Astrocyte of the spinal cord (primary cell): ENCODE measurements around the gene GPR15LG.
"Not testable (repeated sequence)": the region's sequence is repeated elsewhere in the genome, so short reads cannot be mapped to it uniquely, and the experiment has no call there.

Experiments used
- DNase-seq: peaks from one replicate; pipeline ENCODE4 v3.0.0; 2011; ENCODE audit warnings: low read depth, low spot score
- H3K4me3 ChIP-seq: 2 replicates; pipeline ENCODE4 v1.5.1; 2011; ENCODE audit warnings: low read depth, mild to moderate bottlenecking, low read length, moderate library complexity
- CTCF ChIP-seq: IDR thresholded peaks from 2 replicates; pipeline ENCODE4 v1.5.1; 2012; ENCODE audit warnings: low read depth, mild to moderate bottlenecking, low read length, inconsistent platforms
- in situ Hi-C: cut with HindIII; loops from 2 replicates; pipeline ENCODE4 v1.10.0; 2017; ENCODE audit warnings: low sequenced_read_pairs

GPR15LG gene

DNA sequence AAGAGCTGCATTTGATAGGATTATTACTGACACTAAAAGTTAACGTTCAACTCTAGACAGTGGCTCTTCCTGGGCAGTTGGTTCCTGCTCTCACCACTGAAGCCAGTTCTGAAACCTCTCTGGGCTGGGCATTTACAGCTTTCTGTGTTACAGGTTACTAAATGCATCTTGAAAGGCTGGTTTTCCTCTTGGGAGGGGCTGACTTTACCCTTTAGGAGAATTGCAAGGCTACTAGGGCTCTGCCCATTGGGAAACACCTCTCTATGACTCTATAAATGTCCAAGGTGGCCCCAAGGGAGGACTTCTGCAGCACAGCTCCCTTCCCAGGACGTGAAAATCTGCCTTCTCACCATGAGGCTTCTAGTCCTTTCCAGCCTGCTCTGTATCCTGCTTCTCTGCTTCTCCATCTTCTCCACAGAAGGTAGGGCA lies at the start of gene GPR15LG:
Gene GPR15LG, plus strand, starts transcription at position 301 of the 429 bp plus-strand sequence. Its CDS starts 51 bp downstream, at position 352.
- no peak for TF ChIP-seq CTCF
- no peak within 1 kb of the TSS for H3K4me3 ChIP-seq
- no peak for DNase-seq
- in situ Hi-C loops, result no loop called here

DNA sequence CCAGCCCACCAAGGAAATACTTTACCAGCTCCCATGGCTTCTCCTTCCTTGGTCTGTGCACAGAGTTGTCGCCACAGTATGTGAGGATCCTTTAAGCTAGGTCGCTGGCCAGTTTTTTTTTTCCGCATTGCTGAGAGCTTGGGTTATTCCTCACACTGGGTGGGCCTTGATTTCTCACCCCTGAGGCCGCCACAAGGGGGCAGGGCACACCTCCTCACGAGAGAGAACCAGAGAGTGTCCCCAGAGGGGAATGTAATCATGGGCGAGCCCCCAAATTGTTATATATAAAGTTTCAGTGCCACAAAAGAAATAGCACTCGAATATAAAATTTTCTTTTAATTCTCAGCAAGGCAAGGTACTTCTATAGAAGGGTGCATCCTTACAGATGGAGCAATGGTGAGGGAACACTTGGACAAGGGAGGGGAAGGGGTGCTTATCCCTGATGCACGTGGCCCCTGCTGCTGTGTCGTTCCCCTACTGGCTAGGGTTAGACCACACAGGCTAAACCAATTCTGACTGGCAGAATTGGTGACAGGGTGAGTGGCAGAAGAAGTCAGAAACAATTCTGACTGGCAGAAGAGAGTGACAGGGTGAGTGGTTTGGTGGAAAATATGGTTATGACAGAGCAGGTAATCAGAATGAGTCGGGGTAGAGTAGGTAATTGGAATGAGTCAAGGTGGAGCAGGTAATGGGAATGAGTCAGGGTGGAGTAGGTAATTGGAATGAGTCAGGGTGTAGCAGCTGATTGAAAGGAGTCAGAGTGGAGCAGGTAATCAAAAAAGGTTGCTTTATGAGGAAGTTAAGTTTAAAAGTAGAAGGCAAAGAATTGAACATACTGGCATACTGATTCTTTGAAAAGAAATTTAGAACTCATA lies 47.5 kb upstream of the GPR15LG start:
- not testable (repeated sequence) for DNase-seq

DNA sequence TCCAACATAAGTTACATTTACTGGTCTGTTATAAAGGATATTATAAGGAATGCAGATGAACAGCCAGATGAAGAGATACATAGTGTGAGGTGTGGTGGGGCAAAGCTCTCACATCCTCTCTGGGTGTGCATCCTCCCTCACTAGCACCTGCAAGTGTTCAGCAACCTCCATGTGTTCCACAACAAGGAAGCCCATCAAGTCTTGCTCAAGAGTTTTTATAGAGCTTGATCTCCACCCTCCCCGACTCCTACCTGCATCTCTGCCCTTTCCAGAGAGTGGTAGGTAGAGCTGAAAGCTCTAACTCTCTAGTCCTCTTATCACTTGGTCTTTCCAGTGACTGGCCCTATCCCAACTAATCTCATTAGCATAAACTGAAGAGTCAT lies 46.8 kb upstream of the GPR15LG start:
- TF ChIP-seq CTCF, result no peak
- DNase-seq, result no peak
- in situ Hi-C loops, result no loop called here

More for the DNA sequence above, 47.5 kb upstream of the GPR15LG start:
- H3K4me3 ChIP-seq, in situ Hi-C loops: not testable (repeated sequence)

DNA sequence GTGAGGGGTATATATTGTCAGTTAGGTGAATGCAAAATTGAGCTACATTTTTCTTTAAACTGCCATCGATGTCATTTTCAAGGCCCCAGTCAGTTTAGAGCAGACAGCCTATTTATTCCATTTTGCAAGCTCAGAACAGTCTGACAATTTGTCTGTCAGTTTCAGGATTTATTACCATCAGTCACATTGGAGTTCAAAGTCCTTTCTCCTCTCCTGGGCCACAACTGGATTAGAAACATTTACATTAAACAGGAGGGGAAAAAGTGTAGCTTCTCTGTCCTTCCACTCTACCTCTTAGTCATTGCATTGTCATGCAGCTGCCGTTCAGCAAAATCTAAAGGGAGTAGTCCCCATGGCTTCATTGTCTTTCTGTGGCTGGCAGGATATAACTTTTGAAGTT lies 37.8 kb upstream of the GPR15LG start:
- no peak for TF ChIP-seq CTCF
- H3K4me3 ChIP-seq, result no peak overlapping the region
- in situ Hi-C loops, result no loop called here
- no peak for DNase-seq

More for the DNA sequence above, 46.8 kb upstream of the GPR15LG start:
- no peak overlapping the region for H3K4me3 ChIP-seq

DNA sequence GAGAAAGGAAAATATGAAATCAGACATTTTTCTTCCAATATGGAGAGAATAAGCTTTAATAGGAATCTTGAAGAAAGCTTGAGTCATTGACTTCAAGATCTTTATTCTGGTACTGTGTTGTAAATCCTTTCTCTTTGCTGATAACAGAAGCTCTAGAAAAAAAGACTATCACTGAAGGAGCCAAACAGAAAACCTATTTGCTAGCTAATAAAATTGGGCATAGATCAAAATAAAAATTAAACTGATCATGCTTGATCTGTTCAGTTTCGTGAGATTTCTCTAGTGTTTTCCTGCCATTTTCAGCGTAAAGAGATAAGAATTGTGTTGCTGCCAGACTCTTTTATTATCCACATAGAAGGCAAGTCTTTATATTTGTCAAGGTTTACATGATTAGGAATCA lies 35.8 kb upstream of the GPR15LG start:
- in situ Hi-C loops, result no loop called here
- no peak overlapping the region for H3K4me3 ChIP-seq
- no peak for DNase-seq
- TF ChIP-seq CTCF, result no peak

DNA sequence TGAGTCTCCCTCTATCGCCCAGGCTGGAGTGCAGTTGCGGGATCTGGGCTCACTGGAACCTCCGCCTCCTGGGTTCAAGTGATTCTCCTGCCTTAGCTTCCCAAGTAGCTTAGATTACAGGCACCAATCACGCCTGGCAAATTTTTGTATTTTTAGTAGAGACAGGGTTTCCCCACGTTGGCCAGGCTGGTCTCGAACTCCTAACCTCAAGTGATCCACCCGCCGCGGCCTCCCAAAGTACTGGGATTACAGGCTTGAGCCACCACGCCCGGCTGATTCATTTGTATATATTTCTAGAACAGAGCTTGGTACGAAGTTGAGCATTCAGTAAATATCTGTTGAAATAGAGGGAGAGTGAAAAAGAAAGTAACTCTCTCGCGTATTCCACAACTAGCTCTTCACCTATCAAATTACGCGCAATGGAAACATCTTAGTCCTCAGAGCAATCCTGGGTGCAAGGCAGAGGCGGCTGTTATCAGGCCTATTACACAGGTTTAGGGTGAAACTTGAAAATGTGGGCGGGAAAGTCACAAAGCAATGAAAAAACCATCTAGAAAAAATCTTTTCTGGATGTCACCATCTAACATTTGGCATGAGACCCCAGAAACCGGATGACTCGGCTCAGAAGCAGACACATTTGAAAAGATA lies 35.0 kb upstream of the GPR15LG start:
- DNase-seq, result no peak
- in situ Hi-C loops, result no loop called here
- no peak for TF ChIP-seq CTCF
- peak overlapping the region; percentile 69 for H3K4me3 ChIP-seq
